ENCODE measurements around the gene RPL13. TPM values are rescaled to one million over a fixed set of nuclear protein-coding genes. Genes with fewer than 3 reads are reported as not detected.
A peak's percentile ranks its signal among the peaks of the same experiment; 100 is the strongest.

Gene RPL13
- total RNA-seq, 2 experiments from 2014 or later, result 2,153 to 2,209 TPM

DNA sequence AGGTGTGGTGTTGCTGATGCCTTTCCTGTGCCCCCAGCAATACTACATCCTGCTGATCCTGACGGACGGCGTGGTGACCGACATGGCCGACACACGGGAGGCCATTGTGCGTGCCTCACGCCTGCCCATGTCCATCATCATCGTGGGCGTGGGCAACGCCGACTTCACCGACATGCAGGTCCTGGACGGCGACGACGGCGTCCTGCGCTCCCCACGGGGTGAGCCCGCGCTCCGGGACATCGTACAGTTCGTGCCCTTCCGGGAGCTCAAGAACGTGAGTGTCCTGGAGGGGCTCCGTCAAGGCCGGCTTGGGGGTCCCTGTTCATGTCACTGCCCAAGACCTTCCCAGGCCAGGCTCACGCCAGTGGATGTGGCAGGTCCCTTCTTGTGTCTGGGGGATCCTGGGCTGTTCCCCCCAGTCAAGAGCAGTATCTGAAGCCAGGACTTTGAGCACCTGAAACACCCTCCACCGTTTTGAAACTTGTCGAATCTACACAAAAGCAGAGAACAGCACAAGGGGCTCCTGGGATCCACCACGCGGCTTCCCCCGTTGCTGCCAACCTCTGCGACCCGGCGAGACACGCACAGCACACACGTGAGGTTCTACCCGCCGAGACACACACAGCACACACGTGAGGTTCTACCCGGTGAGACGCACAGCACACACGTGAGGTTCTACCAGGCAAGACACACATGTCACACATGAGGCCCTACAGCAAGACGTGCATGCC, 35.0 kb downstream of the RPL13 start:
- Mint-ChIP-seq H3K9me3 (ENCODE audit: low read depth) (no peaks in the 10 kb centered on the region), H3K27ac (no peak overlapping the region)
- no peak for ATAC-seq

DNA sequence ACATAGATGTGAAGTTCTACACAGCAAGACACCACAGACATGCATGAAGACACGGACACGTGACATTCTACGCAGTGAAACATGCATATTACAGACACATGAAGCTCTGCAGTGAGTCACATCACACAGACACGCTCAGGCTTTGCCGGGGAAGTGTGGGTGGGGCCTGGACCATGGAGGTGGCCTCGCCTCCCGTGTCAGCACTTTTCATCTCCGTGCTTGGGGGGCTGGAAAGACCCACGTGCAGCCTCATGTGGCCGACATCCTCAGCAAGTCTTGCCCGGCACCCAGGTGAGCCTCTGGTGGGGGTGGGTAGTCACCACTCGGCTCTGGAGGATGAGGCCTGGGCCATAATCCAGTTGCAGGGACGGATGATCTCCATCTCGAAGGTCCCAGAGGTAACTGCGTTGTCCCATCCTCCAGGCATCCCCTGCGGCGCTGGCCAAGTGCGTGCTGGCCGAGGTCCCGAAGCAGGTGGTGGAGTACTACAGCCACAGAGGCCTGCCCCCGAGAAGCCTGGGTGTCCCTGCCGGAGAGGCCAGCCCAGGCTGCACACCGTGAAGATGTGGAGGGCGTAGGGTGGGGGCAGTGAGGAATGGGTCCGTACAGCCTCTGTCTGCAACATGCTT, 35.7 kb downstream of the RPL13 start:
- Mint-ChIP-seq H3K9me3 (ENCODE audit: low read depth) (no peaks in the 10 kb centered on the region), H3K27me3 (no peaks in the 10 kb centered on the region), H3K4me1 (peaks cover 13% of the 10 kb centered on the region), H3K4me3 (no peak overlapping the region), H3K36me3 (no peaks in the 10 kb centered on the region), H3K27ac (no peak overlapping the region)
- CTCF ChIA-PET, result no interaction called here
- DNase-seq (no peak), ATAC-seq (no peak)

More for the DNA sequence above, 35.0 kb downstream of the RPL13 start:
- CTCF ChIA-PET, result no interaction called here
- Mint-ChIP-seq H3K4me3 (no peak overlapping the region), H3K4me1 (peaks cover 13% of the 10 kb centered on the region), H3K27me3 (no peaks in the 10 kb centered on the region), H3K36me3 (no peaks in the 10 kb centered on the region)
- DNase-seq, result no peak

DNA sequence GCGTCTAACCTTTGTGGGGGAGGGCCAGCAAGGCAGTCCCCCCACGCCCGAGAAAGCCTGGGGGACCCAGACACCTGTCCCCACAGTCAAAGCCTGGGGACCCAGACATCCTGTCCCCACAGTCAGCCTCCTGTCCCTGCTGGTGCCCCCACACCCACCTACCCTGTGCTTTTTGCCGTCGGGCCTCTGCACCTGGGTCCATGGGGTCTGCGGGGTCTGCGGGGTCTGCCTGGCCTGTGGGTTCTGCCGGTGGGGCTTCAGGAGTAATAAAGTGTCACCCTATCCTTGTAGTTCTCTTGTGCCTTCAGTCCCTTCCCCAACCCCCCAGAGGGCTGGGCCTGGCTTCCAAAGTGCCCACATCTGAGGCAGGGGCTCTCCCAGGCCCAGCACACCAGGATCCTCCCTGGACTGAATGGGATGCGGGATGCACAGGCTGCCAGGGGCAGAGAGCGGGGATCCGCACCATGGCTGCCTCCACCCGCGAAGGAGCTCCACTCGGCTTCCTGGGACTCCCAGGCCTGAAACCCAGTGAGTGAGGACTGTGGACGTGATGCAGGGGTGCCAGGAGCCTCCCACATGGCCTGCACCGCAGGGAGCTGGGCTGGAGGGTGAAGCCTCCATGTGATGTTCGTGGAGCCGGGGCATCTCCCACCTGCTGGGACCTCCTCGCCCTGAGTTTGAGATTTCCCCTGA, 36.6 kb downstream of the RPL13 start:
- no peaks in the 10 kb centered on the region for H3K9me3 Mint-ChIP-seq (ENCODE audit: low read depth)
- H3K27ac Mint-ChIP-seq, result no peak overlapping the region
- DNase-seq (no peak), ATAC-seq (no peak)
- H3K4me1 Mint-ChIP-seq, result peaks cover 14% of the 10 kb centered on the region
- H3K4me3 Mint-ChIP-seq, result no peak overlapping the region
- no peaks in the 10 kb centered on the region for H3K36me3 Mint-ChIP-seq
- no peaks in the 10 kb centered on the region for H3K27me3 Mint-ChIP-seq
- CTCF ChIA-PET, result no interaction called here

GRCh38 chr16:89598199-89598598, 37.7 kb downstream of the RPL13 start:
- peaks cover 24% of the 10 kb centered on the region for H3K4me1 Mint-ChIP-seq
- DNase-seq, result no peak
- CTCF ChIA-PET, result no interaction called here

DNA sequence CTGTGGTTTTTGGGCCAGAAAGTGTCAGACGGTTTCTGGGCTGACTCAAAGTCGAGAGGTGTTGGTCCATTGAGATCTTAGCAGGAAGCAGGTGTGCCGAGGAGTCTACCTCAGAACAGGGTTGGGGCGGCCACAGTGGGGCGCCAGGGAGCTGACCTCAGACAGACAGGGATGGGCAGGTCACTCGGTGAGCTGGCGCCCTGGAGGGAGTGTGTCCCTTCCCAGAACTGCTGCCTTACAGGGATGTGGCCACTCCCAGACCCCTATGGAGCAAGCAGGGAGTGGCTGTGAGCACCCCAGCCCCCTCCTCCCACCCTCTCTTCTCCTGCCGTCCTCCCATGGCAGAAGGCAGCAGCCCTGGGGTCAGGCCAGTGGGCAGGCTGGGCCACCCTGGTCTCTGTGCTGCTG, 39.0 kb downstream of the RPL13 start:
- no peaks in the 10 kb centered on the region for H3K27me3 Mint-ChIP-seq
- no peak overlapping the region for H3K4me3 Mint-ChIP-seq
- DNase-seq (peak; percentile 57), ATAC-seq (peak; percentile 34)
- no peaks in the 10 kb centered on the region for H3K36me3 Mint-ChIP-seq
- peaks cover 14% of the 10 kb centered on the region for H3K4me1 Mint-ChIP-seq
- no peak overlapping the region for H3K27ac Mint-ChIP-seq
- CTCF ChIA-PET, result interaction anchor here (1.5 to 1.6 kb wide), 2 partner anchors 42 to 99 kb away, joined by 3 to 7 read pairs; no protein-coding TSS in a partner anchor
- H3K9me3 Mint-ChIP-seq (ENCODE audit: low read depth), result no peaks in the 10 kb centered on the region

More at GRCh38 chr16:89598199-89598598, 37.7 kb downstream of the RPL13 start:
- Mint-ChIP-seq H3K4me3 (no peak overlapping the region), H3K9me3 (ENCODE audit: low read depth) (no peaks in the 10 kb centered on the region), H3K27me3 (no peaks in the 10 kb centered on the region), H3K27ac (no peak overlapping the region), H3K36me3 (no peaks in the 10 kb centered on the region)
- ATAC-seq, result no peak

GRCh38 chr16:89599902-89600301, 39.4 kb downstream of the RPL13 start:
- CTCF ChIA-PET, result interaction anchor here (1.5 to 1.6 kb wide), 2 partner anchors 42 to 99 kb away, joined by 3 to 7 read pairs; no protein-coding TSS in a partner anchor
- H3K27ac Mint-ChIP-seq, result no peak overlapping the region
- ATAC-seq (no peak), DNase-seq (no peak)
- no peaks in the 10 kb centered on the region for H3K27me3 Mint-ChIP-seq
- H3K4me3 Mint-ChIP-seq, result no peak overlapping the region
- no peaks in the 10 kb centered on the region for H3K36me3 Mint-ChIP-seq
- no peaks in the 10 kb centered on the region for H3K9me3 Mint-ChIP-seq (ENCODE audit: low read depth)
- peaks cover 14% of the 10 kb centered on the region for H3K4me1 Mint-ChIP-seq

GRCh38 chr16:89600427-89600826, 39.9 kb downstream of the RPL13 start:
- H3K4me3 Mint-ChIP-seq, result no peak overlapping the region
- DNase-seq (no peak), ATAC-seq (no peak)
- H3K4me1 Mint-ChIP-seq, result peaks cover 14% of the 10 kb centered on the region
- no peak overlapping the region for H3K27ac Mint-ChIP-seq
- CTCF ChIA-PET, result interaction anchor here (1.5 to 1.6 kb wide), 2 partner anchors 41 to 98 kb away, joined by 3 to 7 read pairs; no protein-coding TSS in a partner anchor
- H3K27me3 Mint-ChIP-seq, result no peaks in the 10 kb centered on the region
- no peaks in the 10 kb centered on the region for H3K9me3 Mint-ChIP-seq (ENCODE audit: low read depth)
- H3K36me3 Mint-ChIP-seq, result no peaks in the 10 kb centered on the region

- Mint-ChIP-seq H3K27me3 (no peaks in the 10 kb centered on the region), H3K9me3 (ENCODE audit: low read depth) (no peaks in the 10 kb centered on the region), H3K4me1 (peaks cover 14% of the 10 kb centered on the region), H3K36me3 (no peaks in the 10 kb centered on the region), H3K27ac (no peak overlapping the region), H3K4me3 (no peak overlapping the region)
- no peak for ATAC-seq
- no peak for DNase-seq
- CTCF ChIA-PET, result no interaction called here
These were observed 40.5 kb downstream of the RPL13 start for GRCh38 chr16:89600956-89601355.

- no peak overlapping the region for H3K27ac Mint-ChIP-seq
- CTCF ChIA-PET, result interaction anchor here (1.1 to 1.5 kb wide), 2 partner anchors 40 to 57 kb away, joined by 4 to 5 read pairs; no protein-coding TSS in a partner anchor
These were observed 41.4 kb downstream of the RPL13 start for GRCh38 chr16:89601906-89602272.

GRCh38 chr16:89602273-89602951, 41.9 kb downstream of the RPL13 start:
- peaks cover 14% of the 10 kb centered on the region for H3K4me1 Mint-ChIP-seq
- H3K27me3 Mint-ChIP-seq, result no peaks in the 10 kb centered on the region
- no peaks in the 10 kb centered on the region for H3K9me3 Mint-ChIP-seq (ENCODE audit: low read depth)
- no peak overlapping the region for H3K4me3 Mint-ChIP-seq
- ATAC-seq, result peak; percentile 79
- no peak overlapping the region for H3K27ac Mint-ChIP-seq
- CTCF ChIA-PET, result interaction anchor here (1.1 to 1.5 kb wide), 2 partner anchors 39 to 57 kb away, joined by 4 to 5 read pairs; no protein-coding TSS in a partner anchor
- DNase-seq, result peak; percentile 65
- no peaks in the 10 kb centered on the region for H3K36me3 Mint-ChIP-seq

More at GRCh38 chr16:89601906-89602272, 41.4 kb downstream of the RPL13 start:
- Mint-ChIP-seq H3K36me3 (no peaks in the 10 kb centered on the region), H3K4me3 (no peak overlapping the region), H3K27me3 (no peaks in the 10 kb centered on the region), H3K4me1 (peaks cover 14% of the 10 kb centered on the region), H3K9me3 (ENCODE audit: low read depth) (no peaks in the 10 kb centered on the region)
- DNase-seq (no peak), ATAC-seq (no peak)

DNA sequence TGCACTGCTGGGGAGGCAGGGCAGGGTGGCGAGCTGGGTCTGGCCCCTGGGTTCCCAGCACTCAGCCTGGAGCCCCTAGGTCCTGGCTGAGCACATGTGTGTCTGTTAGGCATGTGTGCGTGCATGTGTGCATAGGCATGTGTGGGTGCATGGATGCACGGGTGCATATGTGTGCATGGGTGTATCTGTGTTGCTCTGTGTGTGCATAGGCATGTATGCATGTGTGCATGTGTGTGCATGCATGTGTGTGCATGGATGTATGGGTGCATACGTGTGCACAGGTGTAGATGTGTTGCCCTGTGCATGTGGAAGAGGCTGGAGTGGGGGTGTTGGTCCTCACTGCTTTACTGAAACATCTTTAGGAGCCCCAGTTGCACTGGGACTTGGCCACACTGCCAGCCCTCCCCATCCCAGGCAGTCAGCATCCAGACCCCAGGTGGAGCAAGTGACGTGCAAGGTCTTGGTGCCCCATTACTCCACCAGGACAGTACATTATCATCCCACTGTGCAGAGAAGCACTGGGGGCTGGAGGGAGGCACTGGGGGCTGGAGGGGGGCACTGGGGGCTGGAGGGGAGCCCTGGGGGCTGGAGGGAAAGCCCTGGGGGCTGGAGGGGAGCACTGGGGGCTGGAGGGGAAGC, 42.6 kb downstream of the RPL13 start:
- CTCF ChIA-PET, result interaction anchor here (1.1 to 1.5 kb wide), 2 partner anchors 39 to 56 kb away, joined by 4 to 5 read pairs; no protein-coding TSS in a partner anchor
- Mint-ChIP-seq H3K36me3 (no peaks in the 10 kb centered on the region), H3K4me1 (peaks cover 14% of the 10 kb centered on the region), H3K4me3 (no peak overlapping the region), H3K27ac (no peak overlapping the region), H3K27me3 (no peaks in the 10 kb centered on the region), H3K9me3 (ENCODE audit: low read depth) (no peaks in the 10 kb centered on the region)
- ATAC-seq (no peak), DNase-seq (no peak)

DNA sequence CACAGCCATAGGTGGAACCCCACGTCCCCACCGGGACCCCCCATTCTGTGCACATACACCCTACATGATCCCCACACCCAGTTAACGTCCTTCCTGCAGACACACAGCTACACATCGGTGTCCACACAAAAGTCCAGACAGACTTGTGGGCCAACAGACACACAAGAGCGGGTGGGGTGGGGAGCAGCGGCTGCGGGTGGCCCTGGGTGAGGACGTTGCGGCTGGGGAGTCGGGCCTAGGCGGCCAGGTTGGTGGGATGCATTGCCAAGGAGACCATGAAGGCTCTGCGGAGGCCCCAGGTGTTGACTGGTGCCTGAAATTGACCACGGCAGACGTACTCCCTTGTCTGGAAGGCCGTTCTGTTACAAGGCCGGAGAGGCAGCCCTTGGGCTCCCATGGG, 44.3 kb downstream of the RPL13 start:
- Mint-ChIP-seq H3K4me1 (peaks cover 12% of the 10 kb centered on the region), H3K36me3 (no peaks in the 10 kb centered on the region)
- CTCF ChIA-PET, result no interaction called here

More for the DNA sequence above, 44.3 kb downstream of the RPL13 start:
- Mint-ChIP-seq H3K4me3 (no peak overlapping the region), H3K27me3 (no peaks in the 10 kb centered on the region), H3K27ac (no peak overlapping the region), H3K9me3 (ENCODE audit: low read depth) (no peaks in the 10 kb centered on the region)
- no peak for ATAC-seq
- no peak for DNase-seq
